Neutrophil (primary cell): Measurements from ENCODE around the gene LRRC36.

Source experiments
- H3K27ac ChIP-seq: fragments of 200-600 bp; sonication (generic); 2 replicates; pipeline ENCODE4 v1.5.1; 2016; ENCODE audit warnings: mild to moderate bottlenecking, moderate library complexity
- H3K27me3 ChIP-seq: fragments of 200-600 bp; sonication (generic); 2 replicates; pipeline ENCODE4 v1.6.0; 2016; ENCODE audit warnings: mild to moderate bottlenecking
- H3K36me3 ChIP-seq: fragments of 200-600 bp; sonication (generic); 2 replicates; pipeline ENCODE4 v1.5.1; 2017
- H3K4me1 ChIP-seq, 2 experiments: fragments of 200-600 bp in 1 of 2; sonication (generic) in 1 of 2; 1 replicate in 1 of 2; 2 replicates in 1 of 2; pipeline versions ENCODE4 v1.5.1 to v1.6.1; 2013 to 2016; ENCODE audit warnings: low read depth in 1 of 2, low read length in 1 of 2, mild to moderate bottlenecking in 1 of 2, moderate library complexity in 1 of 2; ENCODE audit not compliant: control insufficient read depth in 1 of 2, insufficient read depth in 1 of 2
- H3K4me3 ChIP-seq, 2 experiments: fragments of 200-600 bp in 1 of 2; sonication (generic) in 1 of 2; 1 replicate in 1 of 2; 2 replicates in 1 of 2; pipeline ENCODE4 v1.5.1; 2013 to 2016; ENCODE audit warnings: low read depth in 1 of 2, low read length in 1 of 2, mild to moderate bottlenecking in 1 of 2, moderate library complexity in 1 of 2
- H3K9me3 ChIP-seq: fragments of 200-600 bp; sonication (generic); 2 replicates; pipeline ENCODE4 v1.5.1; 2016
- TF ChIP-seq, protein P1 (sequence below): fragments of 200-600 bp; sonication (generic); IDR thresholded peaks from 2 replicates; pipeline ENCODE4 v1.5.1; 2016; ENCODE audit warnings: antibody characterized with exemption

LRRC36 gene

DNA sequence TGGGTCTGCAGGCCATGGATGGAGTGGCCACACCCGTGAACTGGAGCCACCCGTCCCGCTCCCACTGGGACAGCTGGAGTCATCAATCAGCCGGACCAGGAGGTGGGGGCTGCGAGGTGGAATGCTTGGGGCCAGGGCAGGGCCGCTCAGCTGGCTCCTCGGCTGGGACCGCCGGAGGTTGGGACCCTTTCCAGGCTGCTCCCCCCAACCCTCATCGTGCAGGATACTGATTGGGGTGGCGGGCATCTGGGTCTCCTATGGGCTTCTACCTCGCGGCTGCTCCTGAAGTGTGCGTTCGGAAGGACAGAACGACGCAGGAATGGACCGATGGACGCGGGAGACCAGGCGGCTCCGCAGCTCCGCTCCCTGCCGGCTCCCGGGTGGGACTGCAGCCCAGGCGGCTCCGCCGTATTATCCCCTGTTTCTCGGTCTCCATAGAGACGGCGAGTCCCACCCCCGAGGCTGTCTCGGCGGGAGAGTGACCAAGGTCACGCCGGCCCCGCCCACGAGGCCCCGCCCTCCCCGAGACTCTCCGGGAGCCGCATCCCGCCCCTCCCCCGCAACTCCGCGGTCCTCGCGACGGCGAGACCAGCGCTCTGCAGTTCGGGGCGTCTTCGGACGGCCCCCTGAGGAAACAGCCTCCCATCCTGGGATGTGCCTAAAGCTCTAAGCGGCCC, 66.6 kb downstream of the LRRC36 start, which contains the start of gene TPPP3:
Gene TPPP3, minus strand, starts transcription at position 388 of the 677 bp plus-strand sequence. CDS start 2,387 bp downstream, outside the sequence.
- H3K27me3 ChIP-seq, result peaks cover 65% of the 10 kb centered on the region
- peak within 1 kb of the TSS; percentile 31 to 49 for H3K4me3 ChIP-seq
- H3K4me1 ChIP-seq, result peaks cover 43 to 49% of the 10 kb centered on the region in 2 experiments
- H3K27ac ChIP-seq, result no peak within 1 kb of the TSS
- no peaks in the 10 kb centered on the region for H3K9me3 ChIP-seq
- TF ChIP-seq, protein P1, sequence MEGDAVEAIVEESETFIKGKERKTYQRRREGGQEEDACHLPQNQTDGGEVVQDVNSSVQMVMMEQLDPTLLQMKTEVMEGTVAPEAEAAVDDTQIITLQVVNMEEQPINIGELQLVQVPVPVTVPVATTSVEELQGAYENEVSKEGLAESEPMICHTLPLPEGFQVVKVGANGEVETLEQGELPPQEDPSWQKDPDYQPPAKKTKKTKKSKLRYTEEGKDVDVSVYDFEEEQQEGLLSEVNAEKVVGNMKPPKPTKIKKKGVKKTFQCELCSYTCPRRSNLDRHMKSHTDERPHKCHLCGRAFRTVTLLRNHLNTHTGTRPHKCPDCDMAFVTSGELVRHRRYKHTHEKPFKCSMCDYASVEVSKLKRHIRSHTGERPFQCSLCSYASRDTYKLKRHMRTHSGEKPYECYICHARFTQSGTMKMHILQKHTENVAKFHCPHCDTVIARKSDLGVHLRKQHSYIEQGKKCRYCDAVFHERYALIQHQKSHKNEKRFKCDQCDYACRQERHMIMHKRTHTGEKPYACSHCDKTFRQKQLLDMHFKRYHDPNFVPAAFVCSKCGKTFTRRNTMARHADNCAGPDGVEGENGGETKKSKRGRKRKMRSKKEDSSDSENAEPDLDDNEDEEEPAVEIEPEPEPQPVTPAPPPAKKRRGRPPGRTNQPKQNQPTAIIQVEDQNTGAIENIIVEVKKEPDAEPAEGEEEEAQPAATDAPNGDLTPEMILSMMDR, result peak; percentile 21
- no peaks in the 10 kb centered on the region for H3K36me3 ChIP-seq

DNA sequence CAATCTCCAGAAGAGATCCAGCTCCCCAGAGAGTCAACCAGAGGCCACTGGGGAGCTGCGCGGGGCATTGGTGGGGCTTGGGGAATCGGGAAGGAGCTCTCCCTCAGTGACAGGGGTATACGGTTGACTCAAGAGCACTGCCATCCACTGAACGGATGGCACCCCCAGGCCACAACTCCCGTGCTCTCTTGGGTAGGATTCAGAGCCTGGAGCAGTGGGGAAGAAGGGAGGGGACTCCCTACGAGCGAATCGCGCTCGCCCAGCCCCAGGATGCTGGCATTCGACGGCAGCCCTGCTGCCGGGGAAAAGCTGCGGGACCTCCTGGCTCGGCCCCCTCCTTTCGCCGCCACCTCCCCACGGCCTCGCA, 67.2 kb downstream of the LRRC36 start:
- Histone ChIP-seq H3K27ac (no peak overlapping the region), H3K36me3 (no peaks in the 10 kb centered on the region), H3K4me3 (peak overlapping the region; percentile 26 to 49), H3K4me1 (peaks cover 43 to 49% of the 10 kb centered on the region in 2 experiments), H3K9me3 (no peaks in the 10 kb centered on the region), H3K27me3 (peaks cover 67% of the 10 kb centered on the region)
- TF ChIP-seq, protein P1, result no peak

DNA sequence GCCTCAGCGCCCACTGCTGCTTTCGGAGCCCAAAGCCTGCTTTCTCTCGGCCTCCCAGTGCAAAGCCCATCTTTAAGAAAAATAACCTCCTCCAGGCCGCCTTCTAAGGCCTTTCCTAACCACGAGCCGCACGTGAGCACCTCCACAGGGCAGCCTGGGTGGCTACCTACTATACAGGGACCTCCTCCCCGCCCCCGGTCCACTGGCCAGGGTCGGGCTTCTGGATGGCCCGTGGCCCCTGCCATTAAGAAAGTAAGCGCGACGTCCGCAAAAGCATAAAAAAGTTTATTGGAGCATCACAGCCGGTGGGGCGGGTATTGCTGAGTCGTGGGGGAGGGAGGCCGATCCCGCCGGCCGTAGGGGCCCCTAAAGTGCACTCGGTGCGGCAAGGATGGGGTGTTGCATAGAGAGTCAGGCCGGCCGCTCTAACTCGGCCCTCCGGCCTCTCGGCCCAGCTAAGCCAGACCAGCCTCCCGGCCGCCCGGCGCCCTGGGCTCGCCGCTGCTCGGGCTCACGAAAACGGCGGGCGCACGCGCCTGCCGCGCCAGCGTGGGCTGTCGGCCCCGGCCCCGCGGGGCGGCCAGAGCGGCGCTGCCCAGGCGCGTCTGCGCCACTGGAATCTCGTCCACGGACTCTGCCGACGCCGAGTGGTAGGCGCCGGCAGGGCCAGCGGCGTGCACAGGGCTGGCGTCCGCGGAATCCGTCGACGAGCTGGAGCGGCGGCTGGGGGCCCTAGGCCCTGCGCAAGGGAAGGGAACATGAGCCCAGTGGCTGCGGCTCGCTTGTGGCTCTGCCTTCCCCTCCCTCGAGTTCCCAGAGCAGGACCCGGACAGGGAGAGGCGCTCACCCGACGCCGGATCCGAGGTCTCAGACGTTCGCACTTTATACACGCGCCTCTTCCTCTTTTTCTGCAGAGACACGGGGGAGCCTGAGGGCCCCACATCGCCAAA, 67.8 kb downstream of the LRRC36 start:
- TF ChIP-seq, protein P1, result no peak
- peaks cover 73% of the 10 kb centered on the region for H3K27me3 ChIP-seq
- H3K27ac ChIP-seq, result no peak overlapping the region
- H3K36me3 ChIP-seq, result no peaks in the 10 kb centered on the region
- peaks cover 43 to 53% of the 10 kb centered on the region in 2 experiments for H3K4me1 ChIP-seq
- peak overlapping the region; percentile 31 to 49 for H3K4me3 ChIP-seq
- no peaks in the 10 kb centered on the region for H3K9me3 ChIP-seq

DNA sequence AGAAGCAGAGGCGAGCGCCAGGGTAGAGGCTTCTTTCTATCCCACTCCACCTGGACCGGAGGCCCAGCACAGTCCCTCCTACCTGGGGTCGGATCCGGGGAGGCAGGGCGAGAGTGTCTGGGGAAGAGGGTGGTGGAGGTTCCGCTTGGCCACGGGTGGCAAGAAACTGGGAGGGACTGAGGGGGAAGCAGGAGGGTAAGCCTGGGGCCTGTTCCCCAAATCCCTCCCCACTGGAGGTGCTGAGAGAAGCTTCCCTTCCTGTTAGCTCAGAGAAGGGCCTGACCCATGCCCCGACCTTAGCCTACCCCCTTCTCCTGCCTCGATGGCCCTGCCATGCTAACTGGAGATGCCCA, 68.5 kb downstream of the LRRC36 start:
- Histone ChIP-seq H3K27me3 (peaks cover 74% of the 10 kb centered on the region), H3K9me3 (no peaks in the 10 kb centered on the region), H3K27ac (no peak overlapping the region), H3K4me3 (peak overlapping the region; percentile 31 to 49), H3K4me1 (peaks cover 40 to 47% of the 10 kb centered on the region in 2 experiments), H3K36me3 (no peaks in the 10 kb centered on the region)
- TF ChIP-seq, protein P1, result no peak

GRCh38 chr16:67395458-67396158, 69.0 kb downstream of the LRRC36 start:
- Histone ChIP-seq H3K4me3 (no peak overlapping the region), H3K9me3 (no peaks in the 10 kb centered on the region), H3K27ac (no peak overlapping the region), H3K36me3 (no peaks in the 10 kb centered on the region), H3K4me1 (peaks cover 35 to 42% of the 10 kb centered on the region in 2 experiments), H3K27me3 (peaks cover 74% of the 10 kb centered on the region)
- TF ChIP-seq, protein P1, result no peak
